GM06990 (cell line): ENCODE results near the gene ARID4A.
"Not testable (repeated sequence)": the region's sequence is repeated elsewhere in the genome, so short reads cannot be mapped to it uniquely, and the experiment has no call there.

Experiments
- DNase-seq: peaks from one replicate; pipeline ENCODE4 v3.0.0-alpha.2; 2011; ENCODE audit not compliant: insufficient read length; ENCODE audit errors: extremely low read depth
- H3K27me3 ChIP-seq: replicated peaks from 2 replicates; pipeline ENCODE4 v1.6.0; 2011; ENCODE audit warnings: low read length; ENCODE audit not compliant: control insufficient read depth, insufficient read depth
- H3K36me3 ChIP-seq: 2 replicates; pipeline ENCODE4 v1.5.1; 2011; ENCODE audit warnings: low read length; ENCODE audit not compliant: control insufficient read depth, insufficient read depth
- H3K4me3 ChIP-seq: replicated peaks from 2 replicates; pipeline ENCODE4 v1.5.1; 2011; ENCODE audit warnings: low read depth, mild to moderate bottlenecking, control low read depth, low read length
- CTCF ChIP-seq: IDR thresholded peaks from 2 replicates; pipeline ENCODE4 v1.5.1; 2011; ENCODE audit warnings: low read length, control low read depth, mild to moderate bottlenecking, inconsistent platforms; ENCODE audit not compliant: insufficient read depth, poor library complexity, severe bottlenecking

ARID4A gene, protein sequence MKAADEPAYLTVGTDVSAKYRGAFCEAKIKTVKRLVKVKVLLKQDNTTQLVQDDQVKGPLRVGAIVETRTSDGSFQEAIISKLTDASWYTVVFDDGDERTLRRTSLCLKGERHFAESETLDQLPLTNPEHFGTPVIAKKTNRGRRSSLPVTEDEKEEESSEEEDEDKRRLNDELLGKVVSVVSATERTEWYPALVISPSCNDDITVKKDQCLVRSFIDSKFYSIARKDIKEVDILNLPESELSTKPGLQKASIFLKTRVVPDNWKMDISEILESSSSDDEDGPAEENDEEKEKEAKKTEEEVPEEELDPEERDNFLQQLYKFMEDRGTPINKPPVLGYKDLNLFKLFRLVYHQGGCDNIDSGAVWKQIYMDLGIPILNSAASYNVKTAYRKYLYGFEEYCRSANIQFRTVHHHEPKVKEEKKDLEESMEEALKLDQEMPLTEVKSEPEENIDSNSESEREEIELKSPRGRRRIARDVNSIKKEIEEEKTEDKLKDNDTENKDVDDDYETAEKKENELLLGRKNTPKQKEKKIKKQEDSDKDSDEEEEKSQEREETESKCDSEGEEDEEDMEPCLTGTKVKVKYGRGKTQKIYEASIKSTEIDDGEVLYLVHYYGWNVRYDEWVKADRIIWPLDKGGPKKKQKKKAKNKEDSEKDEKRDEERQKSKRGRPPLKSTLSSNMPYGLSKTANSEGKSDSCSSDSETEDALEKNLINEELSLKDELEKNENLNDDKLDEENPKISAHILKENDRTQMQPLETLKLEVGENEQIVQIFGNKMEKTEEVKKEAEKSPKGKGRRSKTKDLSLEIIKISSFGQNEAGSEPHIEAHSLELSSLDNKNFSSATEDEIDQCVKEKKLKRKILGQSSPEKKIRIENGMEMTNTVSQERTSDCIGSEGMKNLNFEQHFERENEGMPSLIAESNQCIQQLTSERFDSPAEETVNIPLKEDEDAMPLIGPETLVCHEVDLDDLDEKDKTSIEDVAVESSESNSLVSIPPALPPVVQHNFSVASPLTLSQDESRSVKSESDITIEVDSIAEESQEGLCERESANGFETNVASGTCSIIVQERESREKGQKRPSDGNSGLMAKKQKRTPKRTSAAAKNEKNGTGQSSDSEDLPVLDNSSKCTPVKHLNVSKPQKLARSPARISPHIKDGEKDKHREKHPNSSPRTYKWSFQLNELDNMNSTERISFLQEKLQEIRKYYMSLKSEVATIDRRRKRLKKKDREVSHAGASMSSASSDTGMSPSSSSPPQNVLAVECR

GRCh38 chr14:58298477-58299400, at the start of gene ARID4A:
Gene ARID4A, plus strand, starts transcription at chr14:58298555. Its CDS starts 1,300 bp downstream, at chr14:58299855.
- DNase-seq, result peak; percentile 61
- Histone ChIP-seq H3K36me3 (peaks cover 7% of the 10 kb centered on the region), H3K4me3 (peak within 1 kb of the TSS; percentile 98), H3K27me3 (no peaks in the 10 kb centered on the region)
- no peak for TF ChIP-seq CTCF

DNA sequence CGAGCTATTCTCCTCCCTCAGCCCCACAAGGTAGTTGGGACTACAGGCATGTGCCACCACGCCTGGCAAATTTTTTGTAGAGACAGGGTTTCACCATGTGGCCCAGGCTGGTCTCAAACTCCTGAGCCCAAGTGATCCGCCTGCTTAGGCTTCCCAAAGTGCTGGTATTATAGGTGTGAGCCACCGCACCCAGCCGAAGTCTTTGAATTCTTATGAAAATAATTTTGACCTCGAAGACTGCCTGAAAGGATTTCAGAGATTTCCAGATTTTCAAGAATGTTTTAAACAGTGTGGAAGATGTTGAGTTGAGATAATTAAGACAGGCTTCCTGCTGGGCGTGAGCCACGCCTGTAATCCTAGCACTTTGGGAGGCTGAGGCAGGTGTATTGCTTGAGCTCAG, 48.7 kb upstream of the ARID4A start:
- no peak for TF ChIP-seq CTCF
- no peak for DNase-seq
- H3K36me3 ChIP-seq, result peaks cover 15% of the 10 kb centered on the region
- H3K4me3 ChIP-seq, result no peak overlapping the region
- H3K27me3 ChIP-seq, result no peaks in the 10 kb centered on the region

DNA sequence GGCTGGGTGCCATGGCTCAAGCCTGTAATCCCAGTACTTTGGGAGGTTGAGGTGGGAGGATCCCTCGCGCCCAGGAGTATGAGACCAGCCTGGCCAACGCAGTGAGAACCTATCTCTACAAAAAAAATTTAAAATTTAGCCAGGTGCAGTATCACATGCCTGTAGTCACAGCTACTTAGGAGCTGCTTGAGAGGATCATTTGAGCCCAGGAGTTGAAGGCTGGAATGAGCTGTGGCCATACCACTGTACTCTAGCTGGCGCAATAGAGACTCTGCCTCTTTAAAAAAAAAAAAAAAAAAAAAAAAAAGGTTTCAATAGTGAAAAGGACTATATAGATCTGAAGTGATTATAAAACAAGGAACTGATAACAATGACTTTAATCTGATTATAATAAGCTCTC, 40.2 kb upstream of the ARID4A start:
- Histone ChIP-seq H3K4me3 (no peak overlapping the region), H3K27me3 (no peaks in the 10 kb centered on the region), H3K36me3 (peaks cover 11% of the 10 kb centered on the region)

GRCh38 chr14:58262005-58262404, 36.4 kb upstream of the ARID4A start:
- not testable (repeated sequence) for H3K27me3 ChIP-seq, DNase-seq, H3K36me3 ChIP-seq, H3K4me3 ChIP-seq

More for the DNA sequence above, 40.2 kb upstream of the ARID4A start:
- no peak for DNase-seq
- TF ChIP-seq CTCF, result no peak

DNA sequence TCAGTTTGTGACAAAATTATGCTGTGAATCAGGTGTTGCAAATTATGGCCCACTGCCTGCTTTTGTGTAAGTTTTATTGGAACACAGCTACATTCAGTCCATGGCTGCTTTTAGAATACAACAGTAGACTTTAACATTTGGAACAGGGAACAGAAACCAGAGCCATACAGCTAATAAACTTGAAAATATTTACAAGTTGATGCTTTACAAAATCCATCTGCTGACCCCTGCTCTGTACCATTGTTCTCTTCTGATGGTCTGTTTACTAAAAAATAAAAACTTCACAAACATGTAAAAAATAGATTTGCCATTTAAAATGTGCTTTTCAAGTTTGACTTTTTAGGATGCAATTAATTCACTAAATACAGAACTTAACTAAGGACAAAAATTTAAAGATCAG, 33.0 kb upstream of the ARID4A start:
- H3K4me3 ChIP-seq, result no peak overlapping the region
- peaks cover 9% of the 10 kb centered on the region for H3K36me3 ChIP-seq
- no peaks in the 10 kb centered on the region for H3K27me3 ChIP-seq
- no peak for DNase-seq
- no peak for TF ChIP-seq CTCF
